HG02852 (cell line): ENCODE measurements around the gene RHBDL3.
"Not testable (repeated sequence)": the region's sequence is repeated elsewhere in the genome, so short reads cannot be mapped to it uniquely, and the experiment has no call there.

Source experiments
- ATAC-seq: cut with Tn5 transposase; IDR thresholded peaks from one replicate; pipeline ENCODE4 v1.9.1; 2021; ENCODE audit warnings: mild to moderate bottlenecking, moderate library complexity; ENCODE audit not compliant: unreplicated experiment

The RHBDL3 gene

DNA sequence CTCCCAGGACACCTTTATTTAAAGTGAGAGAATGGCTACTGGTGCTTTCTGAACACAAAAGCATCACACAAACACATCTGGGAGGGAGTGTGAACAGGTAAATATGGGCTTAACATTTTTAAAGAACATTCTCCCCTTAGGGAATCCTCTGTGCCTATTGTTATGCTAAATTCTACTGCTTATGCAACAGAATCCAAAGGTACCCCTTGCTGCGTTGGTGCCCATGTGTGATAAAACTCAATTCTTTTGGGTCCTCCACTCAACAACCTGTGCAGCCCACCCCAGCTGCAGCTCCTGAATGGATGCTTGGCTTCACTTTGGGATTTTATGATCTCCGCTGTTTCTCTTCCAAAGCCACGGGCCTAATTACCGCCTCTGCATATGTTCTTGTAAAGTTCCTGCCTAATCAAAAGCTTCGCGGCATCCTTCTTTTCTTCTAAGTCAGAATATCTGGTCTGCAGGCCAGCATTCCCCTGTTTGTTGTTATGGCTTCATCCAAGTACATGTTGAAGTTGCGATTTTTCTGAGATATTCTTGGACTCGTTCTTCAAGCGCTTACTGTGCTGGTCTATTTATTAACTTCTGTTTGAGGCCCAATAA lies 23.9 kb downstream of the RHBDL3 start:
- ATAC-seq: no peak

- no peak for ATAC-seq
Measured at GRCh38 chr17:32292094-32292493, 26.5 kb downstream of the RHBDL3 start.

GRCh38 chr17:32297424-32297823 lies 31.8 kb downstream of the RHBDL3 start:
- ATAC-seq: no peak

GRCh38 chr17:32297860-32298259 lies 32.2 kb downstream of the RHBDL3 start:
- no peak for ATAC-seq

DNA sequence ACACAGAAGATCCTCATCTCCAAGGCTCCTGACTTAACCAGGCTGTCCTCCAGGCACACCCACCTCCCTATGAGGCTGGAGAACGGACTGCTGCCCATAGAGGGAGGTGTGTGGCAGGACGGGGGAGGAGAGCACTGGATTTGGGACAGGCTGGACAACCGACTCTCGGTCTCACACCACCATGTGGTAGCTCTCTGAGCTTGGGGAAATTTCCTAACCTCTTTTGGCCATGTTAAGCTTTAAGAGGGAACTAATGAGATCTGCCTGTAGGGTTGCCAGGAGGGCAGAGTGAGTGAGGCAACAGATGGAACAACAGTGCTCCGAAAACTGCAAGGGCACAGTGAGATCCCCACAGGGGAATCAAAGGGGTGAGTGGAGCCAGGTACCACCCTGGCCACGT lies 32.7 kb downstream of the RHBDL3 start:
- ATAC-seq: no peak

GRCh38 chr17:32298721-32299579 lies 33.3 kb downstream of the RHBDL3 start:
- no peak for ATAC-seq

GRCh38 chr17:32299580-32300164 lies 34.0 kb downstream of the RHBDL3 start:
- no peak for ATAC-seq

DNA sequence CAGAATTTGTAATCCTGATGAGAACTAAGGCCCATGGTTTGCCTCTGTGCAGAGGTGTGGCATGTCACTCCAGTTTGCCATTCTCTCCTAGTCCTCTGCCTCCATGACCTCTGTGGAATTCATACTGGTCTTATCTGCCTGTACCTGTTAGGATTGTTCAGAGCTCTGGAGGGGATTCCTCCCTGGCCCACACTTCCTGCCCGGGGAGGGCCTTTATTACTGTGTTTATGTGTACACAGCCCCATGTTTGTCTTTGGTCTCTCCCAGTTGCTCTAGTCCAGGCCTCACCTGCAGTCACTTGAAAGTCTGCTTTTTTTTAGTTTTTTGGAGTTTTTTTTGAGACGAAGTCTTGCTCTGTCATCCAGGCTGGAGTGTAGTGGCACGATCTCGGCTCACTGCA lies 36.4 kb downstream of the RHBDL3 start:
- no peak for ATAC-seq

DNA sequence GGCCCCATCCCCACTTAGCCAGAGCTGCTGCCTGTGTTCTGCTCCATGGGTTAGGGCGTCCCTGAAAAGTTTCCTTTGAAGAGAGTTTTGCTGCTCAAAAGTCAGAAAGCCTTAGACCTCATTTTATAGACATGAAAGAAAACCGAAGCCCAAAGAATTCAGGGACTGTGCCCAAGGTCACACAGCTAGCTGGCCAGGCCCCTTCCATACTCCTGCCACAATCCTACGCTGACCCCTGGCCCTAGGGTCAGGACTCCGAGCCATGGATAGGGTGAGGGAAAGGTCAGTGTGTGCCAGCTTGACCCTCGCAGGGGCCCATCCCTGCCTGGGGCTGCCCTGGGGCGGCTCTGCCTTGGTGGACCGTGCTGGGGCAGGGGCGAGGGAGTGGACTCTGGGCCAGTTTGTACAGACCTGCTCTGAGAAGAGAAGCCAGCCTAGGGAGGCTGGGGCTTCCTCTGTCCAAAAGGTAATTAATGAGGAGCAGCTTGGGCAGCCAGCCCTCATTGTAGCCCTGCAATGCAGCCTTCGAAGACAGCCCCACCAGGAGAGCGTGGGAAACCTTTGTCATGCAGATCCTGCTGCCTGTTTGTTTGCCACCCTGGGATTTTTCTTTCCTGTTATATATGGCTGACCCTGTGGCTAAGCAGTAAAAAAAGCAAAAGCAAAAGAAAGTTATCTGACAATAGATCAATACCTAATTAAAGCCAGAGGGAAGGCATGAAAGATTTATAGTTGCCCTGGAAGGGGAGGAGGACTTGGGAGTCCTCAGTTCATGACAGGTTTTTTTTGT lies 37.4 kb downstream of the RHBDL3 start:
- no peak for ATAC-seq

DNA sequence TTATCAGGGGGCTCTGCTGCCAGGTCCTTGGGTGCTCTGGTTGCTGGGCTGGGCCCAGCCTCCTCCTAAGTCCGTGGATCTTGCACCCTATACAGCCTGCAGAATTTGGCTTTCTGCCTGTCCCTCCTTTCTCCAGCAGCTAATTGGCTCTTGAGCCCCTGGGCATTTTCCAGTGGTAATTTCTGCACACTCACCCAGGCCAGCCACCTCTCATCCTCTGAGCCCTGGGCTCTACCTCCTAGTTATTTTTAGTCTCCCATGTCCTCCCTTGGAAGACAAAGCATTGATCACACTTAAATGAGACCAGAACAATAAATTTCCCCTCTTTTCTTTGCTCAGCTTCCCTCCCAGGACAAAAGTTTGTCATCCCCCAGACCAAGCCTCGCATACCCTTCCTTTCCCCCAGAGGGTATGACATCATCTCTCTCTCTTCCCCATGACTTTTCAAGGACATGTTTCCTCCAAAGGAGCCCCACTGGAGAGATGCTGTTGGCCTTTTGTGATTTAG lies 38.2 kb downstream of the RHBDL3 start:
- no peak for ATAC-seq

DNA sequence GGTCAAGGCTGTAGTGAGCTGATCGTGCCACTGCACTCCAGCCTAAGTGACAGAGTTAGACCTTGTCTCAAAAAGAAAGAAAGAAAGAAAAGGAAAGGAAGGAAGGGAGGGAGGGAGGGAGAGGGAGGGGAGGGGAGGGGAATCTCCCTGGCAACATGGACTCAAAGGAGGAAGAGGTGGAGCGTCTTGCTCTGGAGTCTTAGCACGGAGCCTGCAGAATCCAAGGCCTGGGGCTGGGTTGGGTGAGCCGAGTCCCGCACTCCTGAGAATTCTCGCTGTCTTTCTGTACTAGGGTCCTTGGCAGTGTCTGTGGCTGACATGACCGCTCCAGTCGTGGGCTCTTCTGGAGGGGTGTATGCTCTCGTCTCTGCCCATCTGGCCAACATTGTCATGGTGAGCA lies 39.4 kb downstream of the RHBDL3 start:
- ATAC-seq: no peak

DNA sequence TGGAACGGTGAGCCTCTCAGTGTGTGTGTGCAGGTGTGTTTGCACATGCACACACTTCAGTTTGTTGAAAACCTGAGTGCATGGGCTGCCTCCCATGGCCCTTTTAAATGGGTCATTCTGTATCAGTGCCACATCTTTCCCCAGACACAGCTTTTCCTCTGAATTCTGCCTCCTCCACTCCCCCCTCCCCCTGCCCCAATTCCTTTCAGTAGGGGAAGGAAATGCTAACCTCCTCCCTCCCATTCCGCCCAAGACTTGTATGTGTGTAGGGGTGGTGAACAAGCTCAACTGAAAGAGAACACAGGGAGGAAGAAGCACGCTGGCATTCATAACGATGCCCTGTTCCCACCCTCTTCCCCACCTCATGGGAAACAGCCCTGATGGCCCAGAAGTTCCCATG lies 42.0 kb downstream of the RHBDL3 start:
- no peak for ATAC-seq

- ATAC-seq: no peak
Measured at GRCh38 chr17:32311028-32311536, 45.5 kb downstream of the RHBDL3 start.

- no peak for ATAC-seq
Measured at GRCh38 chr17:32314636-32315035, 49.0 kb downstream of the RHBDL3 start.

GRCh38 chr17:32315171-32315570 lies 49.5 kb downstream of the RHBDL3 start:
- no peak for ATAC-seq

DNA sequence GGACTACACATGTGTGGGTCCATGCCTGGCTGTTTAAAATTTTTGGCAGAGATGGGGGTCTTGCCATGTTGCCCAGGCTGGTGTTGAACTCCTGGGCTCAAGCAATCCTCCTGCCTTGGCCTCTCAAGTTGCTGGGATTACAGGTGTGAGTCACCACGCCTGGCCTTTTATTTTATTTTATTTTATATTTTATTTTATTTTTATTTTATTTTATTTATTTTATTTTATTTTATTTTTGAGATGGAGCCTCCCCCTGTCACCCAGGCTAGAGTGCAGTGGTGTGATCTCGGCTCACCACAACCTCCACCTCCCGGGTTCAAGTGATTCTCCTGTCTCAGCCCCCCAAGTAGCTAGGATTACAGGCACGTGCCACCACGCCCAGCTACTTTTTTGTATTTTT lies 51.0 kb downstream of the RHBDL3 start:
- ATAC-seq: not testable (repeated sequence)

DNA sequence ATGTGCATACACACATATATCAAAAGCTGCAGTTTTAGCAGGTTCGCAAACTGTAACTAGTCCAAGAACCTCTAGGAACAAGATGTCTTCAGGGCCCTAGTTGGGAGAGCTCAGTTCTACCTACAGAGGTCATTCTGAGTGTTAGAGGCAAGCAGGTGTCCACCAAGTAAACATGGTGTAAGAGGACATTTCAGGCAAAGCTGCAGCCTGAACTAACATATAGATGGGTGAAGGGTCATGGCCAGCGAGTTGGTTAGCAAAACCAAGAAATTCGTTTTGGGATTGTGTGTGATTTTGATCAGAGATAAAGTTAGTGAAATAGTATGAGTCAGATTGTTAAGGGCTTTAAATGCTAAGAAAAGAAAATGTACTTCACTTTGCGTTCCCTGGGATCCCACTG lies 51.7 kb downstream of the RHBDL3 start:
- no peak for ATAC-seq

- no peak for ATAC-seq
Measured at GRCh38 chr17:32318071-32318470, 52.4 kb downstream of the RHBDL3 start.

- ATAC-seq: no peak
Measured at GRCh38 chr17:32319548-32319905, 53.9 kb downstream of the RHBDL3 start.

GRCh38 chr17:32320080-32320479 lies 54.4 kb downstream of the RHBDL3 start:
- ATAC-seq: not testable (repeated sequence)

GRCh38 chr17:32320847-32321246 lies 55.2 kb downstream of the RHBDL3 start:
- no peak for ATAC-seq
